ENCODE measurements around the gene C19orf47.
"Not testable (repeated sequence)": the region's sequence is repeated elsewhere in the genome, so short reads cannot be mapped to it uniquely, and the experiment has no call there.

The C19orf47 gene

DNA sequence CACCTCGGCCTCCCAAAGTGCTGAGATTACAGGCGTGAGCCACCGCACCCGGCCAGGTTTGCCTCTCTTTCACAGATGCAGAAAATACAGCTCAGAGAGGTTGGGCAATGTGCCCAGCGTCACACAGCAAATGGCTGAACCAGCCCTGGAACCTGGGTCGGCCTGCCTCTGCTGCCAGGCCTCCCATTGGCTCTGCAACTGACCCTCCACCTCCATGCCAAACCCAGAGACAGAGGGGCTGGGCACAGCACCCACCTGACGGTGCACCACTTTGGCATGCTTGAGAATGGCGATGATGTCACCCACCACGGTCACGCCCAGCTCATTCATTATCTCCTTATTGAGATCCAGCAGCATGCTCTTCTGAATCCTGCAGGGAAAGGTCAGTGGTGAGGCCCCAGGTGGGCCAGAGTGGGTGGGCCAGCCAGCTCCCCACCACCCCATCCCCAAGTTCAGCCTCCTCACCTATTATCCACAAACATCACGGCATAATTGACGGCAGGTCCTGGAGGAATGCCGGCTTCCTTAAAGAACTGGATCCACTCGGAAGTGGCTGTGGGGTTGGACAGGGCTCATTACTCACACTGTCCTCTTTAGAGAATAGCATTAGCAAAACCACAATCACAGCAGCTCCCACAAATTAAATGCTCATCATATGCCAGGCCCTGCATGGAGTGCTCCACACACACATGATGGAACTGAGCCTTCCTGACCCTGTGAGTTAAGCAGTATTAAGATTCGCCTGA is 12.2 kb downstream of the C19orf47 start:
- TF ChIP-seq, protein P1, sequence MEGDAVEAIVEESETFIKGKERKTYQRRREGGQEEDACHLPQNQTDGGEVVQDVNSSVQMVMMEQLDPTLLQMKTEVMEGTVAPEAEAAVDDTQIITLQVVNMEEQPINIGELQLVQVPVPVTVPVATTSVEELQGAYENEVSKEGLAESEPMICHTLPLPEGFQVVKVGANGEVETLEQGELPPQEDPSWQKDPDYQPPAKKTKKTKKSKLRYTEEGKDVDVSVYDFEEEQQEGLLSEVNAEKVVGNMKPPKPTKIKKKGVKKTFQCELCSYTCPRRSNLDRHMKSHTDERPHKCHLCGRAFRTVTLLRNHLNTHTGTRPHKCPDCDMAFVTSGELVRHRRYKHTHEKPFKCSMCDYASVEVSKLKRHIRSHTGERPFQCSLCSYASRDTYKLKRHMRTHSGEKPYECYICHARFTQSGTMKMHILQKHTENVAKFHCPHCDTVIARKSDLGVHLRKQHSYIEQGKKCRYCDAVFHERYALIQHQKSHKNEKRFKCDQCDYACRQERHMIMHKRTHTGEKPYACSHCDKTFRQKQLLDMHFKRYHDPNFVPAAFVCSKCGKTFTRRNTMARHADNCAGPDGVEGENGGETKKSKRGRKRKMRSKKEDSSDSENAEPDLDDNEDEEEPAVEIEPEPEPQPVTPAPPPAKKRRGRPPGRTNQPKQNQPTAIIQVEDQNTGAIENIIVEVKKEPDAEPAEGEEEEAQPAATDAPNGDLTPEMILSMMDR (conservative IDR thresholded peaks at IDR 0.05): no peak
- no peak for TF ChIP-seq ZFX (IDR thresholded peaks at IDR 0.05)
- H3K27ac ChIP-seq: no peak overlapping the region

DNA sequence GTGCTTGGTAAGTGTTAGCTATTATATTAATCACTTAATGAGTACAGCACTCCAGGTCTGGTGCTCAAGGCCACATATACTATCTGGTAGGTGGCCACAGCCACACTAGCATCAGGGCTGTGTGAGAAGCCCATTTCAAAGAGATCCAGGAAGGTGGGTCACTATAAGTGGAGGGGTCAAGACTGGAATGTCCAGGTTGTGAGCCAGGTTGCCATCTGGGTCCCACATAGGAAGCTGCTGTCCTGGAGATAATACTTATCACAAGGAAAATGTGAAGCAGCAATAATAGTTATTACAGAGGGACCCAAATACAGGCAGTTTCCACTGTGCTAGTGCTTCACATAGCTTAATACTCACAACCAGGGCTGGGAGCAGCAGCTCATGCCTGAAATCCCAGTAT is 13.1 kb downstream of the C19orf47 start:
- no peak for TF ChIP-seq ZFX (IDR thresholded peaks at IDR 0.05)
- TF ChIP-seq, protein P1 (conservative IDR thresholded peaks at IDR 0.05): no peak
- H3K27ac ChIP-seq: no peak overlapping the region

DNA sequence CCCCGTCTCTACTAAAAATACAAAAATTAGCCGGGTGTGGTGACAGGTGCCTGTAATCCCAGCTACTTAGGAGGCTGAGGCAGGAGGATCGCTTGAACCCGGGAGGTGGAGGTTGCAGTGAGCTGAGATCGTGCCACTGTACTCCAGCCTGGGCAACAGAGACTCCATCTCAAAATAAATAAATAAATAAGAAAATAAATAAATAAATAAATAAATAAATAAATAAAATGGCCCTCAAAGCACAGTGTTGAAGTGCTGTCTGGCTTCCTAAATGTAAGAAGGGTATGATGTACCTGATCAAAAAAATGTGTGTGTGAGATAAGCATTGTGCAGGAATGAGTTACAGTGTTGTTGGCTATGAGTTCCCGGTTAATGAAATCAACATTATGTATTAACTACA is 15.1 kb downstream of the C19orf47 start:
- H3K27ac ChIP-seq: not testable (repeated sequence)

DNA sequence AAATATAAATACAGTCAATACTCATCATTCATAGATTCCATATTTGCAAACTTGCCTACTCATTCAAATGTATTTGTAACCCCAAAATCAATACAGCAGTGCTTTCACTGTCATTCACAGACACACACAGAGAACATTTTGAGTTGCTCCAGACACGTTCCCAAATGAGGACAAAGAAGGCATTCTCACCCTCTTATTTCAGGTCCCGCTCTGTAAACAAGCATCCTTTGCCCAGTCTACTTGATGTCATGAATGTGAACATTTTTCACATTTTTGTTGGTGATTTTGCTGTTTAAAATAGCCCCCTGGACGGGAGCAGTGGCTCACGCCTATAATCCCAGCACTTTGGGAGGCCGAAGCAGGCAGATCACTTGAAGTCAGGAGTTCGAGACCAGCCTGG is 15.5 kb downstream of the C19orf47 start:
- TF ChIP-seq ZFX (IDR thresholded peaks at IDR 0.05): no peak
- TF ChIP-seq, protein P1 (conservative IDR thresholded peaks at IDR 0.05): no peak
- no peak overlapping the region for H3K27ac ChIP-seq

DNA sequence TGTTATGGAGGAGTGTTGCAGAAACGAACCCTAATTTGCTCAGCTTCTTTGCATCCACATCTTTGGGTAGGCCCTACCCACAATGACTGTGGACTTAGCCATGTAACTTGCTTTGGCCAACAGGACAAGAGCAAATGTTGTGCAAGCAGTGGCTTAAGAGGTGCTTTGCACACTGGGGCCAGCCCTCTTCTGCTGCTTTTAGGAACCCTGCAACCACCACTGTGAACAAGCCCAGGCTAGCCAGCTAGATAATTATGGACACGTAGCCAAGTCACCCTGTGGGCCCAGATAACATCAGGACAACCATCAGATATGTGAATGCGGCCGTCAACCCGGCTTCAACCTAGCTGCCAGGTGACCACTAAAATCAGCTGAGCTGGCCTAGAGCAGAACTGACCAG is 17.1 kb downstream of the C19orf47 start:
- H3K27ac ChIP-seq: no peak overlapping the region
- no peak for TF ChIP-seq ZFX (IDR thresholded peaks at IDR 0.05)
- TF ChIP-seq, protein P1 (conservative IDR thresholded peaks at IDR 0.05): no peak

DNA sequence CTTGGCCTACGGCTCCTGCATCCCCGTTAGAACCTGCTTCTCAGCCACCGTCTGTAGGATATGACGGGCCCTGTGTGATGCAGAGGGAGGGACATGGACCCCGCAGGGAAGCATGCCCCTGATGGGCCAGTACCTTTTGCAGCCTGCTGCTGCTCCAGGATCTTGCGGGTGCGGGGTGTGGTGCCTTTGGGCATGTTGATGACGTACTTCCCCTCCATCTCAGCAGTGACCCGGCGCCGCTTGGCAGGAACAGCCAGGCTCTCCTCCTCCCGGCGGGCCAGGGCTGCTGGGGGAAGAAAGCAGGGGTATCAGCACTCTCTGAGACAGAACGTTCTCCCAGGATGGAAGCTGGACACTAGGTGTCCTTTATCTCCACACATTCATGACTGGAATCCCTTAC is 22.0 kb downstream of the C19orf47 start:
- TF ChIP-seq, protein P1 (conservative IDR thresholded peaks at IDR 0.05): no peak
- TF ChIP-seq ZFX (IDR thresholded peaks at IDR 0.05): no peak

DNA sequence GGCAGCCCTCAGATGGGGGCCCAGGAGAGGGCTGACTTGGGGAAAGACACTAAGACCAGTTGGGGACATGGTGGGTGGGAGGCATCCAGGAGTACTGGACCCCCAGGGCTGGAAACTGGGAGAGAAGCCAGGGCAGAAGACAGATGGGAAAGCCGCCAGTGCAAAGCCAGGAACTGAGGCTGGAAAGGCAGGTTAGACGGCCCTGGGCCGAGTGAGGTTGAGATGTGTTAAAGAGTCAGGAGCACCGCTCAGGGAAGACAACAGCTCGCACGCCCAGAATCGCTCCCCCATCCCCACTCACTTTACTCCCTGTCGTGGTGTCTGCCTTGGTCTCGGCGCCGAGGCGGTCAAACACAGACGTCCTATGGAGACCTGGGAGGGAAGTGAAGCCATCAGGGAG is 24.5 kb downstream of the C19orf47 start:
- TF ChIP-seq, protein P1 (conservative IDR thresholded peaks at IDR 0.05): no peak
- no peak for TF ChIP-seq ZFX (IDR thresholded peaks at IDR 0.05)
- peak overlapping the region; percentile 21 for H3K27ac ChIP-seq

More for the DNA sequence above, 22.0 kb downstream of the C19orf47 start:
- no peak overlapping the region for H3K27ac ChIP-seq
